ENCODE results near the gene PIWIL1.

GRCh38 chr12:130322263-130322662 lies 15.4 kb upstream of the PIWIL1 start:
- TF ChIP-seq TAF1 (IDR thresholded peaks at IDR 0.05; ENCODE audit: borderline replicate concordance, low read depth, low read length) (no peak), POLR2A (IDR thresholded peaks at IDR 0.05; ENCODE audit: low read depth, low read length) (no peak), POLR2AphosphoS5 (IDR thresholded peaks at IDR 0.05; ENCODE audit: low read depth, low read length) (no peak)
